Activated CD8-positive, alpha-beta memory T cell treated with anti-CD3 and anti-CD28 coated beads for 24 hours (primary cell): ENCODE results near the gene RAD1.

ENCODE experiments used
- DNase-seq: peaks from one replicate; pipeline ENCODE4 v3.0.0-alpha.2; 2020

Gene RAD1

DNA sequence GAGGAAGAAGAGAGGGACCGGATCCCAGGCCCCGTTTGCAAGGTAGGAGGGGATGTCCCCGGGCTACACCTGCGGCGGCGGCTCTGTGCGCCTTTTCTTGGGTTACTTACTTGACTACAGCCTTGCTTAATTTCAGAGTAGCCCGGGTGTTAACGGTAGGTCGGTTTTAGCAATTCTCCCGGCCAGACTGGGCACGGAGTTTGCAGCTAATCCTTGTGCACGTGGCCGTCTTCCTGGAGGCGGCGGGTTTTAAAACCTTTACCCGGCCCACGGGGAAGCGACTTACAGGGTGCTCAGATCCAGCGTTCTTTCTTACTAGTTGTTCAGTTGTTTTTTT lies 520 bp upstream of the RAD1 start:
- DNase-seq = no peak

DNA sequence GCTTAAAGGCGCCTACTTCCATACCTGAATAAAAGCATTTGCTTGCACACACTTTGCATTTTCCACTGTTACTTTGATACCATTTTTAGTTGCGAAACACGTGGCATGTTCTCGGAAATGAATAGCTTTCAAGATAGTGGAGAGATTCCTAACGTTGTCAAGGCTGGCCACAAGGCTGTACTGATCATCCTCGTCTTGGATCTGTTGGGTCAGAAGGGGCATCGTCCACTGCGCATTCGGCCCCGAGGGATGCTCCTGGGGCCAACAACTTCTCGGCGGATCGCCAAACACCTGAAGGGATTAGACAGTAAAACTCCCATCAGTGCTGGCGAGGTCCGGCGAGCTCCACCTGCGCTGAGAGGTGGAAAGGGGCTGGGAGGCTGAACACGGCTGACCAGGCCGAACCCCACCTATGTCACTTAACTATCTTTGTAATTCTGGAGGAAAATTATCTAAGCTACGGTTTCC lies 599 bp downstream of the RAD1 start:
- DNase-seq = peak; percentile 74

DNA sequence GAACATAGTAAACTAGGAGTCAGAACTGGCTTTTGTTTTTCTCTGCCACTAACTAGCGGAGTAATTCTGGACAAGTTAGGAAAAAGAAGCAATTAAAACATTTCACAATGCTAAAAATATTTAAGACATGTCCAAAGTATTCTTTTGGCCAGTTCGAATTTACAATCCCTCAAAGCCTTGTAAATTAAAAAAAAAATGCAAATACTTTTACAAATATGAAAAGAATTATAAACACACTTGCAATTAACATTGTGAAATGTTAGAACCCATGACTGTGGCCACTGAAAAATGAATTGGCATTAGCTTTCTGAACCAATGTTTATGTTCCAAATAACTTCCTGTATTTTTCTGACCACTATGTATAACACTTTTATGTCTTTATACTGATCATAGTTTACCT lies 2.2 kb downstream of the RAD1 start:
- no peak for DNase-seq

DNA sequence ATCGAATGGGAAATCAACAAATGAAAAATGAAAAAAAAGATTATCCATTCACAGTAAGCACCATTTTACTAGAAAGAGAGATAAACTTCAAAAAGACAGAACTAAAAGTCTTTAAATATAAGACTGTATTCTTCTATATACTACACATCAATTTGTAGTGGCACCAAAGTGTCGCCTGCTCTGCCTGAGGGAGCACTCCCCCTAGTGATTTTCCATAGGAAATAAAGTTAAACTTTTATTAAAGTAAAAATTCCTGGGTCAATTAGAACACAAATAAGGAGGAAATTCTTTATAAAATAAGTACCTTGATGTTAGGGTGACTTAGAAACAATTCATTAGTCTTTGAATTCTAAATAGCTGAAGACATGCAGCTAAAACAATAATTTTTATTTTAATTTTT lies 9.7 kb downstream of the RAD1 start:
- no peak for DNase-seq

DNA sequence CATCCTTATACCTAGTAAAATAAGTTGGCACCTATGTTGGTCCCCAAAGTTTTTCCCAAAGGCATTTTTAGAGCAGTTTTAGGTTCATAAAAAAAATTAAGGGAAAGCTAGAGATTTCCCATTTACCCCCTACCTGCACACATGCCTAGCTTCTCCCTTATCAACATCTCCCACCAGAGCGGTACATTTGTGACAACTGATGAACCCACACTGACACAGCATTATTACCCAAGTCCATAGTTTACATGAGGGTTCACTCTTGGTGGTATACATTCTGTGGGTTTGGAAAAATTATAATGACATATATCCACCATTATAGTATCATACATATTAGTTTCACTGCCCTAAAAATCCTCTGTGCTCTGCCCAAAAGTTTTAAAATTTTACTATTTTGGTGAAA lies 12.0 kb downstream of the RAD1 start:
- DNase-seq = no peak

DNA sequence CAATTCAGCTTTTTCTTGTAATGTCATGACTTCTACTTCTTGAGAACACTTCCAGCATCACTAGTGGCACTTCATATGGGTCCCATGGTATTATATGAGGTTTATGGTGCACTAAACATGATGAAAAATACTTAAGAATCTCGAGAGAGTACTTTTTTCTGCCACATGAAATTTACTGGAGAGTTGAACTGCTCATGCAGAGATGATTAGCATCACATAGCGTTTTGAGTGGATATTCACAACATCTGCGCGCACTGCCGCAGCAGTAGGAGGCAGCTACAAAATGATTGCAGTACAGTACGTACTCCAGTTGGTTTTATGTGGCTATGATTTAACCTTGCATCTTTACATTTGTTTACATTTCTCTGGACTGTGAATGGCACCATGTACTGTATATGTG lies 14.7 kb downstream of the RAD1 start:
- DNase-seq = no peak

DNA sequence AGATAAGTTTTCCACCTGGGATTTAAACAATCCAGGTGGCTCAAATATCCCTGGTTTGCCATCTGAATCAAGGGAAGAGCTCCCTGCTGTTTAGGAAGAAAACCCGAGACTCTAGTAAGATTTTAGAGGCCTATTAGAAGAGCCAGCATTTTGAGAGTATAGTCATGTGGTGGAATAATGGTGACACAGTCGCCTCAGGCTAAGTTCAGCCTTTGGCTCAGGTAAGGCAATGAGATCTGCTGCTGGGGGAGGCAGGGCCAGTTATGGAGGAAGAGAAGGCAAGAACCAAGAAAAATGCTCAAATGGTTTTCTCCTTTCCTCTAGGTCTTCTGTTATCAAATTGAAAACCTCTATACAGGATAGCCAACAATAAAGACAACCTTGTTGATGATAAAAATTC lies 16.2 kb downstream of the RAD1 start:
- no peak for DNase-seq

DNA sequence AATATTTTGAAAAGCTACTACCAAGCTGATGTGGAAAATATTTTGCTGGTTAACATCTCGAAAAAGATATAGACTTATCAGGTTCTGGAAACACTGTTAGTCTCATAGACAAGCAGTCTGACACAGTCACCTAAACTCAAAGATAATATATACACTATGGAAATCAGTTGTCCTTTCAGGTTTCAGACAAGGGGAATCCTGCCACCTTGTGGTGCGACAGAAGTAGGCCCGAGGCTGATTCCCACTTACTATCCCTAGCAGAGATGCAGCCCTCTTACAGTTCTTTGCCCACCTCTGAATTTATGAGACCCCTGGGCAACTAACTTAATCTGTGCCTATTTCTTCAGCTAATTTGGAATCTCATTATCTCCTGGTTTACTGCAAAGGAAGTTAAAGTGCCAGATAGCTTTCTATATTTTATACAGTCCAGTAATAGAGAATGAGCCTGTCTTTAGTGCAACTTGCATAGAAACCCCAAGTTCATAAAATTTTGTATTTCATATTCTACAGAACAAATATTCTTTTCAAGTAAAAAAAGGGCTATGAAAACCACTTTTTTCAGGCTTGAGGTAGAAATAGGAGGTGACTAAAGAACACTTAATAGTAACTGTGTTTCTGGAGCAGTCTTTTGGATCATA lies 16.9 kb downstream of the RAD1 start:
- DNase-seq = peak; percentile 72

DNA sequence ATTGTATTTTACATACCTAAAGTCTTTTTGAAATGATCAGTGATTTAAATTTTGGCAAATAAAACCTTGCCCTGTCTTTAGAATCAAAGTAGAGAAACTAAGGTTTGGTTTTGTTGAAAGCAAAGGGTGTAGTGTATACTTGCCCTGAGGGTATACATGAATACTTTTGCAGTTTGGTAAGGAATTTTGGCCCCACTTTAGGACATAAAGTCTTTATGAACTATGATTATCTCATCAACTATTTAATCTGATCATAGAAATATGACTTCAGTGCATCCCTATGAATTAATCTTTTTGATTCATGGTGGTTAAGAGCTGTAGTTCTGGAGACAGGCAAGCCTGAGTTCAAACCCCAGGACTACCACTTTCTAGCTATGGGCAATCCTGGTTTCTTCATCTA lies 17.7 kb downstream of the RAD1 start:
- DNase-seq = no peak

DNA sequence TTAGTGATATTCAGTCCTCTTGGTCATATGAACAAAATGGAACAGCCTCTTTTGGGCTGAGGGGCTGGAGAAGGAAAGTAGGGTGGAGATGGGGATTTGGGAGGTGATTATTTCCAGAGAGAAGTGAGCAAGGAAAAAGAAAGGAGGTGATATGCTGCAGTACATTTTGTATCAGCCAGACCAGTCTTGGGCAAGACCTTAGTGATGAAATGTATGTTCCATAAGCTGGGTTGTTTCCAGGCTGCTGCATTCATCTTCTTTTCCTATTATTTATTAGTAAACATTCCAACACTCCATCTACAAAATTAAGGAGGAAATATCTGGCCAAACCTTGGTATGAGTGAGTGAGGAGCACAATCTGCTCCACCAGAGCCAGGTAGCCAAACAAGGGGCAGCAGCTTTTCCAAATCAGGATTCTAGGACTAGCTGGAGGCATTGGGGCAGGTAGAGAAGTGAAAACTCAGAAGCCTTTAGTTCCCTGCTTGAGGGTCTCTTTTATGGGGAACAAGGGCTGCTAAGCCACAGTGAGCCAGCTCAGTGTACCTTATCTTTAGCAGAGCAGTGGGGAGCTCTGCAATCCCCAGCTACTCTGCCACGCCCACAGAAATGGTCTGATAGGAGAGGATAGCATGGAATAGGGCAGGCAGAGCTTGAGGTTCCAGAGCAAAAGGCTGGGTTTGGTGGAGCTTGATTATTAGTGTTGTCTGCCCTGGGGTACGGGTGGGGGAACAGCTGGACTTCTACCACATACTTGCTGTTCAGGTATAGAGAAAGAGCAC lies 19.5 kb downstream of the RAD1 start:
- DNase-seq = no peak

DNA sequence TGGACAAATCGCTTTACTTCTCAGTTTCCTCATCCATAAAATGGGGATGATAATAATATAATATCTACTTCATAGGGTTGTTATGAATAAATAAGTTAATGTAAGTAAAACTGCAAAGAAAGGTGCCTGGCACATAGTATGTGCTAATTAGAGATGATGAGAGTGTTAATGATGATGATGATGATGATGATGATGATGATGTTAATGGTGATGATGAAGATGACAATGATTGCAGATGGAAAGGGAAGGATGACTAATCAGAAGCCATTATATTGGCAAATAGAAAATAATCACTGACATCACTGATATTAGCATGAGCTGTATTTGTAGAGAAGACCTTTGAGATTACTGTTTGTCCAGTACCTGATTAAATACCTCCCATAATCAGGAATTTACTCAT lies 20.6 kb downstream of the RAD1 start:
- no peak for DNase-seq

DNA sequence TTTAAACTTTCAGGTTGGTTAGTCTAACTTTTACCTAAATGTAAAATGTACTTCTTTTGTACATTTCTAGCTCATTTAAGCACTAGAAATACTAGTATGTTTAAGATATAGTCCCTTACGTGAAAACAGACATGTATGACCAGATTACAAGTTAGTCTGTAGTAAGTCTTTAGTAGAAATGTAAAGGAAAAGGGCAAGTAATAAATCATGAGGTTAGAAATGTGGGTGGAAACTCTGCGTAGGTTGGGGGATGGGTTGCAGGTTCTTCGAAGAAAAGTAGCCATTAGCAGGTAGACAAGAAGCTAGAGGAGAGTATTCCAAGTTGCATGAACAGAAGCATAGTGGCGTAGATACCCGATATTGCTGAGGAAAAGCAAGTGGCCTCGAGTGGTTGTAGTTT lies 22.9 kb downstream of the RAD1 start:
- no peak for DNase-seq

DNA sequence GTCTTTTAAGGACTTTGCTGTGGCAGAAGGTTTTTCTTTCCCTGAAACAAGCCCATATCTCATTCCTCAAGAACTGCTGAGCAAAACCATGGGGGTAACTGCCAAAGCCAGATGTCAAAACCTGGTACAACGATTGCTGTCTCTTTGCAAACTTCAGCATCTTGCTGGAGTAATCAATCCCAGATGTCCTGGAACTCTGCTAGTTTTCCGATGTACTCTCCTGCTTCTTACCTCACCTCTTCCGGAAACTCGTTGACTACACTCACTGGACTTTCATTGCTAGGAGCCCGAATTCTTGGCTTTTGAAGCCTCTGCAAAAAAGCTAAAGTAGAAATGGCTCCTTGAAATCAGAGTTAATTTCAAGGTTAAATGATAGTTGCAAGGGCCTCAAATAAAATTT lies 23.3 kb downstream of the RAD1 start:
- DNase-seq = no peak

DNA sequence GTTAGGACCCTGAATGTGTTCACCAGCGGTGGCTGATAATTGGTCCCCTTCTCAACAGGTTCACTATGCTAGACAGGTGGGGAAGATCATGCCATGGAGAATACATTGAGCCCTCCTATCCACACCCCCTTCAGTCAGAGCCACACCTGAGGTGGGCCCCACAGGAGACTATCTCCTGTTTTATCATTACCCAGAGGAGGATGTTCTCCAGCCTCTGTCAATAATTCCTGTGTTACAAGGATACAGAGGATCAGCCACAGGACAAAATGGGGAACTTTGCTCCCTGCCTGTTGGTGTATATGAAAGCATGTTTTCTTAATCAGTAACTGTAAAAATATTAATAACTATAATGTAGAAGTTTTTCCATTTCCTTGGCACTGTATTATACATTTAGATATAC lies 25.9 kb downstream of the RAD1 start:
- no peak for DNase-seq

DNA sequence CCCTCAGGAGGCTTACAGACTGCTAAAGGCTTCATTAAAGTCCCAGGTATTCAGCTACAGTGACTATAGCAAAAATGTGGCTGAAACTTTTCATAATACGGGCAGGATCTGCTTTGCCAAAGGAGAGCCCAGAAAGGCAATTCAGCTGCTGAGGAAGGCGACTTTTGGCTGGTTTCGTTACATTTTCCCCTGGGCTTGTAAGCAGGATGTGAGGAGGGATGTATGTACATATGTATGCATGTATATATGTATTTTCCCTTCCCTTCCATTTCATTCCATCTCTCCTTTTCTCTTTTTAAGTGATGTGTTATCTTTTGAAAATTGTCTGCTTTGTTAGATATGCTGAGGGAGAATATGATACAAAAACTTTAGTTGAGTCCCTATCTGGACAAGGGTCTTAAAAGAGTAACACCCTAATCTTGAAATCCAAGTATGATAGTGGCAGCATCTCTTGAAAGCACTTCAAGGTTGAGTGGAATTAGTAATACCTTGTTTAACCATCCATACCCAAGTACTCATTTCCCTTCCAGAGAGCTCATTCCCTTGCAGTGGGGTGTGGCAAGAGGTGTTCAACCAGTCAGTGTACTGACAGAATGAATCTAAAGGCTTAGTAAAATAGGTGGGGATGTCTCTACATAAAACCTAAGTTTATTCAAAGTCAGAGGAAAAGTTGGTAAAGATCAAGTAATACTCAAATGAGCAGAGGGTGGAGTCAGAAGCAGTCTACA lies 28.7 kb downstream of the RAD1 start:
- no peak for DNase-seq

DNA sequence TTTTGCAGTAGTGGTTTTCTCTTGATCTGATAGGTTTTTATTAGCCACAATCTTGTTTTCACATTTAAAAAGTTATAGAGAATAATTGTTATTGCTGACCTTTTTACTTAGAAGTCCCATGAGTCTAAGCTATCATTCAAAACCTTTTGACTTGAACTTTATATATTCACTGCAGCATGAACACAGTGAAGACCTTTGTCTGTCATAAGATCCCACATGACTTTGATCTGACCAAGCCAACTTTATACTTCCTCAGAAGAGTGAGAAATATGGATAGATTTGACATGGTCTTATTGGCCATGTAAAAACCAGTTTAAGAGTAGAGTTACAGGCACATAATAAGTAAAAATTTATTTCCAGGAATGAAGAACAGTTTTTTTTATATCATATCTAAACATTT lies 34.1 kb downstream of the RAD1 start:
- no peak for DNase-seq

DNA sequence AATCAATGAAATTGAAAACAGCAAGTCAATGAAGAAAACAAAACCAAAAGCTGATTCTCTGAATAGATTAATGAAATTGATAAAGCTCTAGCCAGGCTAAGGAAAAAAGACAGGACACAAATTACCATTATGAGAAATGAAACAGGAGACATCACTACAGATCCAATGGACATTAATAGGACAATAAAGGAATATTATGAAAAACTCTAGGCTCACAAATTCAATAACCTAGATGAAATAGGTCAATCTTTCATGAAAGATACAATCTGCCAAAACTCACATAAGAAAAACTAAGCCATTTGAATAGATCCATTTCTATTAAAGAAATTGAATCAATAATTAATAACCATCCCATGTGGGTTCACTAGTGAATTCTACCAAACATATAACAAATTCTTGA lies 39.0 kb downstream of the RAD1 start:
- DNase-seq = no peak

DNA sequence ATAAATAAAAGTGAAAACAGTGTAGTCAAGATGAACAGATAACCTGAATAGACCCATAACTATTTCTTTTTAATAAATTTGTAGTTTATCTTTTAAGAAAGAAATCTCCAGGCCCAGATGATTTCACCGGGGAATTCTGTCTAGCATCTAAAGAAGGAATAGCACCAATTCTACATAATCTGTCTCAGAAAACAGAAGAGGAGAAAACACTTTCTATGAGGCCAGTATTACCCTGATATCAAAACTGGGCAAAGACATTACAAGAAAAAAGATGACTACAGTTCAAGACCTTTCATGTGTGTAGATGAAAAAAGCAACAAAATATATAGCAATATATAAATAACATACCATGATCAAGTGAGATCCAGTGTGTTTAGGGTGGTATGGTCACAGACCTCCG lies 44.9 kb downstream of the RAD1 start:
- no peak for DNase-seq

DNA sequence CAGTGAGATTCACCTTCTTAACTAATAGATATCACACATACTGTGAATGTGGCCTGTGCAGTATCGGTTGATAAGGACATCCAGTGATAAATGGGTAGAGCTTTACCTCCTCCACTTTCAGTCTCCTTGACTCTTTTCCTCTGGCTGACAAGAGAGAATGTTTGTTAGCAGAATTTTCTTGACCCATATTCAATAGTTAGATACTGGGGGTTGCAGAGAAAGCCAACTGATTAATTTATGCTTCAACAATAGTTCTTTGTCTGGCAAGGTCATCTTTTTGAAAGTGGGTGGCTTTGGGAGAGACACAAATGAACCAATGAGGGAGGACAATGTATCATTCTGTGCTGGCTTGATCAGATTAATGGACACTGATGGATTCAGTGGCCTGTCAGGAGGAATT lies 46.0 kb downstream of the RAD1 start:
- no peak for DNase-seq

DNA sequence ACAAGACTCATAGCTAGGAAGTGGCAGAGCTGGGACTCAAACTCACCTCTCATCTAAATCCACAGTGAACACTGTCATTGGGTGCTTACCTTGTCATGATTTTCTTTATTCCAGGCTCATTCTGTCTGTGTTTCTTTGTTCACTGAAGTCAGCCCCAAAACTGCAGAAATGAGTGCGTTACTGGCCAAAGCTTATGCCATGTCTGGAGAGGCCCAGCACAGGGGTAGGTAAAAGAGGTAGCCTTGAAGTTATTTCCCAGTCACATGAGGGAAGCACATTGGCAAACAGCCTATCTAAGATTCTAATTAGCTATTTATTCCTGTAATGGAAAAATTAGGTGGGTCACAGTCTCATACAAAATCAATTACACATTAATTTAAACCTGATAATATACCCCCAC lies 46.5 kb downstream of the RAD1 start:
- no peak for DNase-seq

DNA sequence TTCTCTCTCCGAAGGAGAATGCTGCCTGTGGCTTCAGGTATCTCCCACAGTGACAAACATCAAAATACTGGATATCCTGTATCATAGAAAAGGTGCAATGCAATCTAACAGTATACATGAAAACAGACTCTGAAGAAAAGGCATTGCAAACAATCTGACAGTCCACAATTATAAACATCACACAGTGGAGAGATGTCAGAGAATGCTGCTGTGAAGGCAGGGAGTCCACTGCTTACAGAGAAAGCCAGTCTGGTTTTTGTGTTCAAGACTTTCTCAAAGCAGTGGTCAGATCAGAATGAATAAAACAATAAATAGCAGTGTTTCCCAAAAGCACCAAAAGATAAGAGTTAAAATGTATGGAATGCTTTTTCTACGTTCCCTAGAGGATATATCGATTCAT lies 47.6 kb downstream of the RAD1 start:
- no peak for DNase-seq

DNA sequence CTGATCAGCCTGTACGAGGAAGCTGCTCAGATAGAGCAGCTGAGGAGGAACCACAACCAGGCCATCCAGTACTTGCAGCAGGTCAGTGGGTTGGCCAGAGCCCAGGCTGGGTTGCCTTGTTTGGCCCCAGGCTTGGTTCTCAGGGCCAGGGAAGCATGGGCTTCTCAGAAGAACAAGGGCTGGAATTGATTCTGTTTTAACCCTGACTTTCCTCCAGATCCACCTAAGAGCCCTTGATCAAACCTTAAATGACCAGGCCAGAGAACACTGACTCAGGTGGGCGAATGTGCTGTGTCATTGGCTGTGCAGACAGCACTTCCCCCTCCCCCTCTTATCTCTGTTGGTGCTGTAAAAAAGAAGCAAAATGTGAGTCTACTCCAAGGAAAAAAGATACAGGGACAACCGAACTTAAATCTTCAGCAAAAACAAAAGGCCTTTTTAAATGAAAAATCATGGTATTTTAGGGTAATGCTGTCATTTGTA lies 48.3 kb downstream of the RAD1 start:
- no peak for DNase-seq

DNA sequence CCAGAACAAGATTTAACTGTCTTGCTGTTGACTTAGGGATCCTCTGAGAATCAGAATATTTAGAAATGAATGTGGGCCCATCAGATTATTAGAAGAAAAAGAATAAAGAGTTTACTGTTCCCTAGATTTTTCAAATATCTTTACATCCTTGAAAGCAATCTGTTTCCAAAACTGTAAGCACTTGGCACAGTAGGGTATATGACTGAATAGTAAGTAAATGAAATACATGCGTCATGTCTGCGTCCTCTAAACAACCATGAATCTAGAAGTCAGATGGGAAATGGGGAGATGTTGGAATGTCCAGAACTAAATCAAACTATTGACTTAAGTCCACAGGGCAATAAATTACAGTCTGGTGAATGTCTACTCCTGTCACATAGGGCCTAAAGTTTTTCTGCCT lies 50.2 kb downstream of the RAD1 start:
- no peak for DNase-seq

DNA sequence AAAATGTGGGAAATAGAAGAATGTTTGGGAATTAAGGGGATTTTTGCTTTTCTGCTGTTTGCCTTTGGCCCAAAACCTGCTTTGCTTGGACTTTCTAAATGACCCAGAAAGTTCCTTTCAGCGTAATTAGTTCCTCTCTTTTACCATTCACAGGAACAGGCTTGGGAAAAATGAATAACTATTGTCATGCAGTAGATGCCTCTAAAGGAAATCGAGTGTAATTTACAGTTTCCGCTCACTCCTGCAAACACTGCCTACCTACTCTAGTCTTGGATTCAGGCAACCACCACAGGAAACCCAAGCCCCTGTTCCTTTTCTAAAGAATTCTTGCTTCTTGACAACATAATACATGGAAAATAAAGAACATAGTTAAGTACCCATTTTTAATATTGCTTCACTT lies 51.4 kb downstream of the RAD1 start:
- no peak for DNase-seq
